ENCODE results near the gene KRT78. TPM values are rescaled to one million over a fixed set of nuclear protein-coding genes. Genes with fewer than 3 reads are reported as not detected.
"Not testable (repeated sequence)": the region's sequence is repeated elsewhere in the genome, so short reads cannot be mapped to it uniquely, and the experiment has no call there.

Gene KRT78
- total RNA-seq, 1 donor from 2014 or later: not detected

GRCh38 chr12:52891044-52891443 lies 42.2 kb upstream of the KRT78 start:
- Mint-ChIP-seq H3K4me3 (ENCODE audit: low read depth) (no peak overlapping the region), H3K9me3 (ENCODE audit: low read depth) (no peaks in the 10 kb centered on the region), H3K4me1 (ENCODE audit: low read depth) (peaks cover 12% of the 10 kb centered on the region), H3K27me3 (no peaks in the 10 kb centered on the region), H3K27ac (no peak overlapping the region), H3K36me3 (ENCODE audit: insufficient read depth) (no peaks in the 10 kb centered on the region)
- TF ChIP-seq CTCF (IDR thresholded peaks at IDR 0.05; ENCODE audit: unreplicated experiment): no peak
- no peak for DNase-seq (ENCODE audit: low spot score, unreplicated experiment)

GRCh38 chr12:52890417-52890816 lies 41.6 kb upstream of the KRT78 start:
- H3K36me3 Mint-ChIP-seq (ENCODE audit: insufficient read depth): no peaks in the 10 kb centered on the region
- no peak for DNase-seq (ENCODE audit: low spot score, unreplicated experiment)
- no peak for TF ChIP-seq CTCF (IDR thresholded peaks at IDR 0.05; ENCODE audit: unreplicated experiment)
- H3K4me3 Mint-ChIP-seq (ENCODE audit: low read depth): no peak overlapping the region
- H3K9me3 Mint-ChIP-seq (ENCODE audit: low read depth): no peaks in the 10 kb centered on the region
- H3K4me1 Mint-ChIP-seq (ENCODE audit: low read depth): peaks cover 9% of the 10 kb centered on the region
- peak overlapping the region; percentile 0 for H3K27ac Mint-ChIP-seq
- no peaks in the 10 kb centered on the region for H3K27me3 Mint-ChIP-seq

GRCh38 chr12:52884526-52885293 lies 35.9 kb upstream of the KRT78 start:
- Mint-ChIP-seq H3K27me3 (peaks cover 3% of the 10 kb centered on the region), H3K9me3 (ENCODE audit: low read depth) (no peaks in the 10 kb centered on the region), H3K27ac (peak overlapping the region; percentile 99), H3K36me3 (ENCODE audit: insufficient read depth) (no peaks in the 10 kb centered on the region), H3K4me3 (ENCODE audit: low read depth) (peak overlapping the region; percentile 53), H3K4me1 (ENCODE audit: low read depth) (peaks cover 15% of the 10 kb centered on the region)
- peak; percentile 100 for TF ChIP-seq CTCF (IDR thresholded peaks at IDR 0.05; ENCODE audit: unreplicated experiment)
- DNase-seq (ENCODE audit: low spot score, unreplicated experiment): peak; percentile 85

- H3K4me3 Mint-ChIP-seq (ENCODE audit: low read depth); H3K27ac Mint-ChIP-seq; DNase-seq (ENCODE audit: low spot score, unreplicated experiment); H3K9me3 Mint-ChIP-seq (ENCODE audit: low read depth); H3K36me3 Mint-ChIP-seq (ENCODE audit: insufficient read depth): not testable (repeated sequence)
- H3K27me3 Mint-ChIP-seq: peaks cover 17% of the 10 kb centered on the region
- H3K4me1 Mint-ChIP-seq (ENCODE audit: low read depth): peaks cover 13% of the 10 kb centered on the region
Observed at GRCh38 chr12:52880499-52880898, 31.7 kb upstream of the KRT78 start.

- Mint-ChIP-seq H3K27ac (no peak overlapping the region), H3K36me3 (ENCODE audit: insufficient read depth) (no peaks in the 10 kb centered on the region), H3K4me1 (ENCODE audit: low read depth) (peaks cover 15% of the 10 kb centered on the region), H3K27me3 (peaks cover 23% of the 10 kb centered on the region), H3K4me3 (ENCODE audit: low read depth) (peak overlapping the region; percentile 21), H3K9me3 (ENCODE audit: low read depth) (no peaks in the 10 kb centered on the region)
- TF ChIP-seq CTCF (IDR thresholded peaks at IDR 0.05; ENCODE audit: unreplicated experiment): peak; percentile 64
- peak; percentile 69 for DNase-seq (ENCODE audit: low spot score, unreplicated experiment)
Observed at GRCh38 chr12:52879394-52880351, 30.9 kb upstream of the KRT78 start.
